Hematopoietic multipotent progenitor cell treated with erythropoietin and hydrocortisone succinate and interleukin-3 and kit ligand, for 17 days (in vitro differentiated cells): ENCODE data around the gene ZSCAN32.

Experiments used
- DNase-seq: peaks from one replicate; pipeline ENCODE4 v3.0.0-alpha.2; 2015; ENCODE audit warnings: low spot score

ZSCAN32 gene

GRCh38 chr16:3356118-3356517 lies 44.7 kb downstream of the ZSCAN32 start:
- no peak for DNase-seq

- DNase-seq: no peak
Observed at GRCh38 chr16:3355589-3355988, 45.2 kb downstream of the ZSCAN32 start, which contains the start of gene OR2C1. Gene OR2C1 (plus strand): TSS chr16:3355889. CDS start chr16:3355941, 52 bp downstream.

- DNase-seq: no peak
Observed at GRCh38 chr16:3349175-3349574, 51.6 kb downstream of the ZSCAN32 start.

GRCh38 chr16:3348547-3349167 lies 52.1 kb downstream of the ZSCAN32 start:
- DNase-seq: no peak

- DNase-seq: no peak
Observed at GRCh38 chr16:3347586-3347985, 53.2 kb downstream of the ZSCAN32 start.

- no peak for DNase-seq
Observed at GRCh38 chr16:3346041-3346440, 54.8 kb downstream of the ZSCAN32 start.
